Measurements from ENCODE around the gene DAG1.

Gene DAG1

DNA sequence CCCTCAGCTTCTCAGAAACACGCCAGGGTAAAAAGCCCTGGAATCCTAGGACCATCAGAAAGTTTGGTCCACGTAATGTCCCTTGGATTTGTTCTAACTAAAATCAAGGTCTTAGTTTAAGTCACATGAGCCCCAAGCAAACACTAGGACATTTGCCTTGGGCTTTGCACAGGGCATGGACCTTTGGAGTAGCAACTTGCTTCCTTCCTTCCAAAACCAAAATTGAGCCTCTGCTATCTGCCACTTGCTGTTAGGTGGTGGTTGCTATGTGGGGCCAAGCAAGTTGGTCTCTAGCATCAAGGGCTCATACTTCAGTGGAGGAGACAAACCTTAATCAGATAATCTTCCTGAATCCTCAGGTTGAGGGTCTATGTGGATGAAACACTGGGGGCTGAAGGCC lies 4.0 kb upstream of the DAG1 start:
- H3K27ac ChIP-seq, result no peak overlapping the region
- H3K4me3 ChIP-seq (ENCODE audit: low read depth, low read length), result no peak overlapping the region
- peaks cover 8% of the 10 kb centered on the region for H3K4me1 ChIP-seq
- no peaks in the 10 kb centered on the region for H3K36me3 ChIP-seq (ENCODE audit: control insufficient read depth, insufficient read depth, low read length)
- H3K27me3 ChIP-seq (ENCODE audit: control insufficient read depth, insufficient read depth, low read length), result no peaks in the 10 kb centered on the region
- no peaks in the 10 kb centered on the region for H3K9me3 ChIP-seq (ENCODE audit: control insufficient read depth, low read length)
- no peak overlapping the region for H3K4me2 ChIP-seq (ENCODE audit: low read length)
- H3K79me2 ChIP-seq, result no peaks in the 10 kb centered on the region
- no peak overlapping the region for H3K9ac ChIP-seq
- TF ChIP-seq, protein P1, sequence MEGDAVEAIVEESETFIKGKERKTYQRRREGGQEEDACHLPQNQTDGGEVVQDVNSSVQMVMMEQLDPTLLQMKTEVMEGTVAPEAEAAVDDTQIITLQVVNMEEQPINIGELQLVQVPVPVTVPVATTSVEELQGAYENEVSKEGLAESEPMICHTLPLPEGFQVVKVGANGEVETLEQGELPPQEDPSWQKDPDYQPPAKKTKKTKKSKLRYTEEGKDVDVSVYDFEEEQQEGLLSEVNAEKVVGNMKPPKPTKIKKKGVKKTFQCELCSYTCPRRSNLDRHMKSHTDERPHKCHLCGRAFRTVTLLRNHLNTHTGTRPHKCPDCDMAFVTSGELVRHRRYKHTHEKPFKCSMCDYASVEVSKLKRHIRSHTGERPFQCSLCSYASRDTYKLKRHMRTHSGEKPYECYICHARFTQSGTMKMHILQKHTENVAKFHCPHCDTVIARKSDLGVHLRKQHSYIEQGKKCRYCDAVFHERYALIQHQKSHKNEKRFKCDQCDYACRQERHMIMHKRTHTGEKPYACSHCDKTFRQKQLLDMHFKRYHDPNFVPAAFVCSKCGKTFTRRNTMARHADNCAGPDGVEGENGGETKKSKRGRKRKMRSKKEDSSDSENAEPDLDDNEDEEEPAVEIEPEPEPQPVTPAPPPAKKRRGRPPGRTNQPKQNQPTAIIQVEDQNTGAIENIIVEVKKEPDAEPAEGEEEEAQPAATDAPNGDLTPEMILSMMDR (IDR thresholded peaks at IDR 0.05), result no peak
- no peak overlapping the region for H2AFZ ChIP-seq

DNA sequence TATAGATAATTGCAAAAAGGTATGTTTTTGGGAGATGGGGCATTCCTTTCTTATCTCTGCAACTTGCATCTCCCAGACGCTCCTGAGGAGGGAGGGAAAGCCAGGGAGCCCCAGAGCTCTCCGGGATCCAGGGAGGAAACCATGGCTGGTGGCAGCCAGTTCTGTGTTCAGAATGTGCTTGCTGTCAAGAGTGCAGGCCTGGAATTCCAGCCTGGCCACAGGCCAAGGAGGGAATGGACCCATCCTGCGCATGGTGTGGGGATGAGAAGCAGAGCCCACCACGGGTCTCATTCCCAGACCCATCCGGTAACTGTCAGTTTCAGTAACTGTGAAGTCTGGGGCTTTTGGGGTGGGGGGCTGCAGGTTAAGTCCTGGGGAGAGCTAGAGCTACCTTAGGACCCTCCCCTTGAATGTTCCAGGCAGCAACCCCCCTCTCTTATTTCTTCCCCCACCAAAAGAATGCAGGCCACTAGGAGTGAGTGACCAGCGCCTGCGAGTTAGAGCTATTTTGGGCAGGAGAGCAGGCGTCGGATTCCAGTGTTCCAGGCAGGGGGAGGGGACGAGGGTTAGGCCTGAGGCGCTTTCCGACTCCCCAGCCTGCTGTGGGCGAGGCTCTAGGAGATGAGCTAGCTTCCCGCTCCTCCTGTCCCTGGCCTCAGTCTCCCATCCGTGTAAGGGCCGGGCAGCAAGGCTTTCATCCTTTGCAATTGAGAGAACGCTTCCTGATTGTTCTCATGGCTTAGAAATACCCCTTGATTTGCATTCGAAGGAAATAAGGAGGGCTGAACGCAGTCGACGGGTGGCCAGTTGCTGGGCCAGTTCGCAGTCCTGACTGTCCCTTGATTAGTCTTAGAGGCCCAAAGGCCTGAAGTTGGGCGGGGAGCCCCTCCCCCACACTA lies 781 bp upstream of the DAG1 start:
- Histone ChIP-seq H3K9me3 (ENCODE audit: control insufficient read depth, low read length) (no peaks in the 10 kb centered on the region), H3K79me2 (peaks cover 24% of the 10 kb centered on the region), H2AFZ (peak overlapping the region; percentile 91), H3K4me1 (peaks cover 11% of the 10 kb centered on the region), H3K27me3 (ENCODE audit: control insufficient read depth, insufficient read depth, low read length) (no peaks in the 10 kb centered on the region), H3K36me3 (ENCODE audit: control insufficient read depth, insufficient read depth, low read length) (no peaks in the 10 kb centered on the region), H3K27ac (peak overlapping the region; percentile 97), H3K4me2 (ENCODE audit: low read length) (peak overlapping the region; percentile 96), H3K9ac (peak overlapping the region; percentile 31), H3K4me3 (ENCODE audit: low read depth, low read length) (peak overlapping the region; percentile 66)
- TF ChIP-seq, protein P1 (IDR thresholded peaks at IDR 0.05), result no peak

DNA sequence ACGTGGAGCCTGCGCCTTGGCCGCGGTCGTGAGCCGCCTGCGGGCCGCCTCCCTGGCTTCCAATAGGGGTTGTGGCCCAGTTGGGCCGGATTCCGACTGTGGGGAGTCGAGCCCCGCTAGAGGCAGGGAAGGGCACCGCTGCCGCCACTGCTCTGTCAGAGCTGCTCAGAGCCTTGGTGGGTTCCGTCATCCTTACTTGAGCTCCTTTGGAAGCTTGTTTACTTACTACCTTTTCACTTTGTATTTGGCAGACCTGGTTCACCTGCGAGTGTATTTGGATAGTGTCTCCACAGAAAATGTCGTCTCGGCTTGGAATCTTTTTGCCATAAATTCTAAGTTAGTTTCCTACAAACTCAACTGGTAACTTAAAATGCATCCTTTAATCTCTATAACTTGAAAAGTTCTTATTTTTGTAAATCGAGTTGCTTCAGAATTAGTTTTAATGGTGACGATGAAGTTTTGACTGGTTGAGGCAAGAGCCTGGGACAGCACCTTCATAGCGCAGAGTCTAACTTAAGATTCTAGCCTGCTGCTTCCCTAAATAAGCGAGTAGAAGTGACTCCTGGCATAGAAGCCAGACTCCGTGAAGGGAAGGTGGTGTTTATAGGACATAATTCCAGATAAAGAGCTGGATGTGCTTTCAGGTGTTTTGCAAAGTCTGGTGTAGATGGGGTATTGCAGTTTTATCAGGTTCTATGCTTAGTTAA lies 800 bp downstream of the DAG1 start:
- Histone ChIP-seq H3K4me3 (ENCODE audit: low read depth, low read length) (peak overlapping the region; percentile 95), H3K36me3 (ENCODE audit: control insufficient read depth, insufficient read depth, low read length) (no peaks in the 10 kb centered on the region), H3K4me2 (ENCODE audit: low read length) (peak overlapping the region; percentile 99), H2AFZ (peak overlapping the region; percentile 80), H3K4me1 (peaks cover 11% of the 10 kb centered on the region), H3K9me3 (ENCODE audit: control insufficient read depth, low read length) (no peaks in the 10 kb centered on the region), H3K79me2 (peaks cover 35% of the 10 kb centered on the region), H3K27me3 (ENCODE audit: control insufficient read depth, insufficient read depth, low read length) (no peaks in the 10 kb centered on the region), H3K27ac (peak overlapping the region; percentile 97), H3K9ac (peak overlapping the region; percentile 41)
- TF ChIP-seq, protein P1 (IDR thresholded peaks at IDR 0.05), result no peak

DNA sequence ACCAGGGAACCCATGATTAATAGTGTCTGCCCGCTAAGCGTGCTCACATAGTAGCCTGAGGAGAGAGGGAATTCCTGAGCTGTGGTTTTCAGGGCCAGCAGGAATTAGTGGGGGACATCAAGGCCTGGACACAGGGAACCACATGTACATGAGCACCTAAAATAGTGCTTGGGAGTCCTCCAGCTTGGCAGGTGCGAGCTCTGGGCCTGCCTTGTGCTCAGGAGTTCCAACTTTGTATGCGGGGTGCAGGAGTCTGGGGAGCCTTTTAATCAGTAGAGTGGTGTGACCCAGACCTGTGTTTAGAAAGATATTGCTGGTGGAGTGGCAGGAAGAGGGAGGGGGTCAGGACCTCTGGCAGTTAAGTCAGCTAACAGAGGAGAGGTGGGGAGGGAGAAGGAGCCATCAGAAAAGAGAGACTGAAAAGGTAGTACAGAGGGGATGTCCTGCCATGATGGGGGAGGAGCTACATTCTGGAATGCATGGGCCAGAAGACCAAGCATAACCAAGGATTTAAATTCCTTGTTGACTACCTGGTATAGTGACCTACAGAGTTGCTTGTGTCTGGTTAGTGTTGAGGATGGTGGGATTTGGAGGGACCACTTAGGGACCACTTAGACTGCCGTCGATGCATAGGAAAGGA lies 1.9 kb downstream of the DAG1 start:
- Histone ChIP-seq H3K27me3 (ENCODE audit: control insufficient read depth, insufficient read depth, low read length) (no peaks in the 10 kb centered on the region), H3K36me3 (ENCODE audit: control insufficient read depth, insufficient read depth, low read length) (no peaks in the 10 kb centered on the region), H3K9me3 (ENCODE audit: control insufficient read depth, low read length) (no peaks in the 10 kb centered on the region), H3K4me2 (ENCODE audit: low read length) (peak overlapping the region; percentile 99), H2AFZ (no peak overlapping the region), H3K4me1 (peaks cover 11% of the 10 kb centered on the region), H3K4me3 (ENCODE audit: low read depth, low read length) (no peak overlapping the region), H3K27ac (no peak overlapping the region), H3K79me2 (peaks cover 44% of the 10 kb centered on the region), H3K9ac (no peak overlapping the region)
- TF ChIP-seq, protein P1 (IDR thresholded peaks at IDR 0.05), result no peak
